HG03342 (cell line): Measurements from ENCODE around the gene PTPRM.
"Not testable (repeated sequence)": the region's sequence is repeated elsewhere in the genome, so short reads cannot be mapped to it uniquely, and the experiment has no call there.

Source experiments
- ATAC-seq: cut with Tn5 transposase; IDR thresholded peaks from one replicate; pipeline ENCODE4 v1.9.1; 2021; ENCODE audit warnings: mild to moderate bottlenecking, moderate library complexity; ENCODE audit not compliant: unreplicated experiment

Gene PTPRM

GRCh38 chr18:7721532-7721931 is 154.4 kb downstream of the PTPRM start:
- ATAC-seq: no peak

GRCh38 chr18:7722955-7723354 is 155.8 kb downstream of the PTPRM start:
- no peak for ATAC-seq

GRCh38 chr18:7723558-7723957 is 156.4 kb downstream of the PTPRM start:
- no peak for ATAC-seq

- no peak for ATAC-seq
Measured at GRCh38 chr18:7725473-7725872, 158.4 kb downstream of the PTPRM start.

- no peak for ATAC-seq
Measured at GRCh38 chr18:7725897-7726296, 158.8 kb downstream of the PTPRM start.

GRCh38 chr18:7726522-7726921 is 159.4 kb downstream of the PTPRM start:
- ATAC-seq: no peak

GRCh38 chr18:7727361-7728076 is 160.4 kb downstream of the PTPRM start:
- ATAC-seq: no peak

GRCh38 chr18:7728297-7728696 is 161.2 kb downstream of the PTPRM start:
- ATAC-seq: no peak

- ATAC-seq: no peak
Measured at GRCh38 chr18:7729868-7730267, 162.8 kb downstream of the PTPRM start.

- no peak for ATAC-seq
Measured at GRCh38 chr18:7730682-7731081, 163.6 kb downstream of the PTPRM start.

- no peak for ATAC-seq
Measured at GRCh38 chr18:7733642-7734041, 166.5 kb downstream of the PTPRM start.

GRCh38 chr18:7735196-7735595 is 168.1 kb downstream of the PTPRM start:
- ATAC-seq: no peak

- no peak for ATAC-seq
Measured at GRCh38 chr18:7735626-7736175, 168.6 kb downstream of the PTPRM start.

GRCh38 chr18:7736526-7736925 is 169.4 kb downstream of the PTPRM start:
- not testable (repeated sequence) for ATAC-seq

GRCh38 chr18:7737550-7737949 is 170.4 kb downstream of the PTPRM start:
- ATAC-seq: no peak

- ATAC-seq: no peak
Measured at GRCh38 chr18:7740821-7741220, 173.7 kb downstream of the PTPRM start.

GRCh38 chr18:7741640-7742039 is 174.5 kb downstream of the PTPRM start:
- ATAC-seq: no peak

GRCh38 chr18:7742224-7742623 is 175.1 kb downstream of the PTPRM start:
- ATAC-seq: no peak

- ATAC-seq: no peak
Measured at GRCh38 chr18:7743256-7743655, 176.1 kb downstream of the PTPRM start.

GRCh38 chr18:7746106-7746505 is 179.0 kb downstream of the PTPRM start:
- ATAC-seq: no peak

GRCh38 chr18:7748251-7749007 is 181.3 kb downstream of the PTPRM start:
- ATAC-seq: no peak

- ATAC-seq: no peak
Measured at GRCh38 chr18:7749008-7749405, 181.9 kb downstream of the PTPRM start.
